Neuronal stem cell (in vitro differentiated cells): ENCODE results near the gene SLC9A9.

Experiments used
- DNase-seq: peaks from one replicate; pipeline ENCODE4 v3.0.0-alpha.2; 2013; ENCODE audit warnings: low spot score
- H2AFZ ChIP-seq: one replicate; pipeline ENCODE4 v1.6.1; 2013; ENCODE audit warnings: mild to moderate bottlenecking, low read length, inconsistent platforms
- H2AK5ac ChIP-seq: 2 replicates; pipeline ENCODE4 v1.6.1; 2013; ENCODE audit warnings: low read depth, mild to moderate bottlenecking, inconsistent platforms, low read length, moderate library complexity, mixed read lengths
- H2BK120ac ChIP-seq: 2 replicates; pipeline ENCODE4 v1.6.1; 2013; ENCODE audit warnings: low read depth, mild to moderate bottlenecking, inconsistent platforms, low read length, moderate library complexity, mixed read lengths
- H2BK12ac ChIP-seq: one replicate; pipeline ENCODE4 v1.6.1; 2013; ENCODE audit warnings: low read length, inconsistent platforms
- H2BK15ac ChIP-seq: 2 replicates; pipeline ENCODE4 v1.6.1; 2013; ENCODE audit warnings: mild to moderate bottlenecking, low read length, inconsistent platforms, mixed read lengths
- H2BK5ac ChIP-seq: one replicate; pipeline ENCODE4 v1.6.1; 2013; ENCODE audit warnings: inconsistent platforms, mild to moderate bottlenecking, low read length, moderate library complexity
- H3K14ac ChIP-seq: one replicate; pipeline ENCODE4 v1.6.1; 2013; ENCODE audit warnings: low read length, inconsistent platforms
- H3K18ac ChIP-seq: 2 replicates; pipeline ENCODE4 v1.6.1; 2013; ENCODE audit warnings: low read length, inconsistent platforms
- H3K23ac ChIP-seq: 2 replicates; pipeline ENCODE4 v1.6.1; 2013; ENCODE audit warnings: low read depth, mild to moderate bottlenecking, mixed read lengths, low read length, inconsistent platforms; ENCODE audit not compliant: poor library complexity
- H3K27ac ChIP-seq: replicated peaks from 3 replicates; pipeline ENCODE4 v1.5.1; 2013; ENCODE audit warnings: low read length, inconsistent platforms
- H3K27me3 ChIP-seq, 3 experiments: 2 replicates each; pipeline ENCODE4 v1.6.1; 2013; ENCODE audit warnings: low read length in 3 of 3, mild to moderate bottlenecking in 2 of 3, inconsistent platforms in 1 of 3, low read depth in 1 of 3, mixed read lengths in 1 of 3, moderate library complexity in 1 of 3; ENCODE audit not compliant: control insufficient read depth in 3 of 3, insufficient read depth in 3 of 3
- H3K36me3 ChIP-seq, 2 donors: replicated peaks in 1 of 2; 2 replicates each; pipeline ENCODE4 v1.6.1; 2013; ENCODE audit warnings: low read length in 2 of 2; ENCODE audit not compliant: control insufficient read depth in 2 of 2, insufficient read depth in 2 of 2
- H3K4ac ChIP-seq: 2 replicates; pipeline ENCODE4 v1.6.1; 2013; ENCODE audit warnings: inconsistent platforms, mild to moderate bottlenecking, low read length, moderate library complexity
- H3K4me1 ChIP-seq, 2 donors: 1 replicate in 1 of 2; 2 replicates in 1 of 2; pipeline ENCODE4 v1.6.1; 2013; ENCODE audit warnings: low read length in 2 of 2, low read depth in 1 of 2; ENCODE audit not compliant: control insufficient read depth in 2 of 2, insufficient read depth in 1 of 2
- H3K4me2 ChIP-seq: one replicate; pipeline ENCODE4 v1.6.1; 2013; ENCODE audit warnings: mild to moderate bottlenecking, low read length, inconsistent platforms; ENCODE audit not compliant: insufficient read depth, poor library complexity, severe bottlenecking
- H3K4me3 ChIP-seq, 2 donors: 2 replicates each; pipeline ENCODE4 v1.5.1; 2013; ENCODE audit warnings: low read length in 2 of 2, mild to moderate bottlenecking in 2 of 2, inconsistent platforms in 1 of 2, moderate library complexity in 1 of 2
- H3K79me1 ChIP-seq: one replicate; pipeline ENCODE4 v1.6.1; 2013; ENCODE audit warnings: low read depth, mild to moderate bottlenecking, inconsistent platforms, low read length, moderate library complexity
- H3K9ac ChIP-seq: one replicate; pipeline ENCODE4 v1.6.1; 2013; ENCODE audit warnings: mild to moderate bottlenecking, low read depth, low read length, inconsistent platforms; ENCODE audit not compliant: poor library complexity
- H3K9me3 ChIP-seq, 2 donors: replicated peaks in 1 of 2; 2 replicates each; pipeline versions ENCODE3 to v1.6.1; 2013; ENCODE audit warnings: low read length in 2 of 2, mild to moderate bottlenecking in 2 of 2, inconsistent platforms in 1 of 2, low read depth in 1 of 2, mixed read lengths in 1 of 2, moderate library complexity in 1 of 2; ENCODE audit not compliant: control insufficient read depth in 2 of 2, insufficient read depth in 1 of 2
- H4K8ac ChIP-seq: one replicate; pipeline ENCODE4 v1.6.1; 2013; ENCODE audit warnings: low read depth, mild to moderate bottlenecking, inconsistent platforms, low read length, moderate library complexity
- H4K91ac ChIP-seq: one replicate; pipeline ENCODE4 v1.6.1; 2013; ENCODE audit warnings: low read length, low read depth, mild to moderate bottlenecking, inconsistent platforms; ENCODE audit not compliant: poor library complexity
- WGBS, 2 donors: extraction: QIAGEN DNeasy Blood & Tissue Kit; methylation state at CpG; one replicate each; pipeline ENCODE4 v1.1.7; 2013; ENCODE audit warnings: missing lambda C conversion rate in 2 of 2, mixed read lengths in 1 of 2; ENCODE audit not compliant: insufficient read length in 2 of 2, insufficient replicate concordance in 1 of 2; ENCODE audit errors: extremely low coverage in 2 of 2; 5-methylcytosine and 5-hydroxymethylcytosine counted together

The SLC9A9 gene

GRCh38 chr3:143358155-143358792 is 490.0 kb downstream of the SLC9A9 start:
- Histone ChIP-seq H3K23ac (no peak overlapping the region), H3K4me1 (peaks cover 0 to 6% of the 10 kb centered on the region in 2 donors), H3K27me3 (no peaks in the 10 kb centered on the region), H3K9ac (no peak overlapping the region), H3K4me3 (no peak overlapping the region), H3K79me1 (no peaks in the 10 kb centered on the region), H3K4me2 (no peak overlapping the region), H4K8ac (no peak overlapping the region), H4K91ac (no peak overlapping the region), H3K14ac (no peak overlapping the region), H3K36me3 (no peaks in the 10 kb centered on the region), H3K4ac (no peak overlapping the region), H3K9me3 (no peaks in the 10 kb centered on the region), H2AK5ac (no peak overlapping the region), H3K27ac (no peak overlapping the region), H2BK12ac (no peak overlapping the region), H2AFZ (peak overlapping the region; percentile 14), H2BK15ac (no peak overlapping the region), H2BK120ac (no peak overlapping the region), H3K18ac (no peak overlapping the region), H2BK5ac (no peak overlapping the region)
- WGBS, 2 donors = no CpG with 5 or more reads among the region's 2 CpGs
- DNase-seq = no peak

GRCh38 chr3:143357700-143358099 is 490.6 kb downstream of the SLC9A9 start:
- H3K14ac ChIP-seq = no peak overlapping the region
- WGBS, 2 donors = no CpG with 5 or more reads among the region's 3 CpGs
- no peak overlapping the region for H3K4me2 ChIP-seq
- H4K8ac ChIP-seq = no peak overlapping the region
- H3K27me3 ChIP-seq = no peaks in the 10 kb centered on the region
- no peak overlapping the region for H2BK120ac ChIP-seq
- H3K4ac ChIP-seq = no peak overlapping the region
- no peak overlapping the region for H2BK15ac ChIP-seq
- H3K9me3 ChIP-seq = no peaks in the 10 kb centered on the region
- H3K18ac ChIP-seq = no peak overlapping the region
- H3K4me3 ChIP-seq = no peak overlapping the region
- peaks cover 0 to 3% of the 10 kb centered on the region in 2 donors for H3K4me1 ChIP-seq
- no peak overlapping the region for H2BK12ac ChIP-seq
- no peak overlapping the region for H4K91ac ChIP-seq
- H3K27ac ChIP-seq = no peak overlapping the region
- no peak overlapping the region for H2AFZ ChIP-seq
- H3K36me3 ChIP-seq = no peaks in the 10 kb centered on the region
- H2AK5ac ChIP-seq = no peak overlapping the region
- DNase-seq = no peak
- H3K9ac ChIP-seq = no peak overlapping the region
- no peak overlapping the region for H3K23ac ChIP-seq
- H2BK5ac ChIP-seq = no peak overlapping the region
- H3K79me1 ChIP-seq = no peaks in the 10 kb centered on the region

GRCh38 chr3:143356839-143357238 is 491.4 kb downstream of the SLC9A9 start:
- no peaks in the 10 kb centered on the region for H3K27me3 ChIP-seq
- no CpG with 5 or more reads among the region's 1 CpG for WGBS, 2 donors

GRCh38 chr3:143354342-143354741 is 493.9 kb downstream of the SLC9A9 start:
- Histone ChIP-seq H2BK12ac (no peak overlapping the region), H3K27ac (no peak overlapping the region), H3K4me3 (no peak overlapping the region), H4K91ac (no peak overlapping the region), H2AFZ (no peak overlapping the region), H3K27me3 (no peaks in the 10 kb centered on the region), H2BK15ac (no peak overlapping the region), H3K9me3 (no peaks in the 10 kb centered on the region), H3K4me2 (no peak overlapping the region), H3K18ac (no peak overlapping the region), H3K23ac (no peak overlapping the region), H2BK5ac (no peak overlapping the region), H3K4ac (no peak overlapping the region), H3K4me1 (peaks cover 0 to 3% of the 10 kb centered on the region in 2 donors), H3K36me3 (no peaks in the 10 kb centered on the region), H2BK120ac (no peak overlapping the region), H2AK5ac (no peak overlapping the region), H3K79me1 (no peaks in the 10 kb centered on the region), H3K9ac (no peak overlapping the region), H3K14ac (no peak overlapping the region), H4K8ac (no peak overlapping the region)
- DNase-seq = no peak
- WGBS, 2 donors = no CpG with 5 or more reads among the region's 1 CpG

More at GRCh38 chr3:143356839-143357238, 491.4 kb downstream of the SLC9A9 start:
- no peak overlapping the region for H2BK15ac ChIP-seq
- H2BK5ac ChIP-seq = no peak overlapping the region
- no peaks in the 10 kb centered on the region for H3K9me3 ChIP-seq
- H3K9ac ChIP-seq = no peak overlapping the region
- H4K8ac ChIP-seq = no peak overlapping the region
- no peak overlapping the region for H3K27ac ChIP-seq
- H3K79me1 ChIP-seq = no peaks in the 10 kb centered on the region
- no peak overlapping the region for H3K4me3 ChIP-seq
- no peak overlapping the region for H2BK120ac ChIP-seq
- no peaks in the 10 kb centered on the region for H3K36me3 ChIP-seq
- no peak overlapping the region for H2AK5ac ChIP-seq
- no peak for DNase-seq
- H3K4me1 ChIP-seq = peaks cover 0 to 2% of the 10 kb centered on the region in 2 donors
- H3K4ac ChIP-seq = no peak overlapping the region
- H4K91ac ChIP-seq = no peak overlapping the region
- no peak overlapping the region for H3K23ac ChIP-seq
- H3K4me2 ChIP-seq = no peak overlapping the region
- H2AFZ ChIP-seq = no peak overlapping the region
- H2BK12ac ChIP-seq = no peak overlapping the region
- H3K14ac ChIP-seq = no peak overlapping the region
- no peak overlapping the region for H3K18ac ChIP-seq
